MM.1S (cell line): Measurements from ENCODE around the gene DUSP1.

Experiments used
- DNase-seq: peaks from one replicate; pipeline ENCODE4 v3.0.0-alpha.2; 2015
- H2AFZ ChIP-seq: fragments of 300-600 bp; sonication (generic); 2 replicates; pipeline ENCODE4 v1.6.0; 2016; ENCODE audit warnings: antibody characterized with exemption, low read length
- H3F3A ChIP-seq: fragments of 300-600 bp; sonication (generic); 2 replicates; pipeline ENCODE4 v1.6.1; 2016; ENCODE audit warnings: mild to moderate bottlenecking, antibody characterized with exemption, low read length, moderate library complexity, mixed read lengths; ENCODE audit not compliant: insufficient read depth
- H3K27ac ChIP-seq: fragments of 300-600 bp; sonication (generic); 2 replicates; pipeline ENCODE4 v1.5.1; 2016; ENCODE audit warnings: mild to moderate bottlenecking, low read length
- H3K27me3 ChIP-seq: fragments of 300-600 bp; sonication (generic); replicated peaks from 2 replicates; pipeline ENCODE4 v1.6.0; 2016; ENCODE audit warnings: low read length; ENCODE audit not compliant: insufficient read depth
- H3K36me3 ChIP-seq: fragments of 300-600 bp; sonication (generic); replicated peaks from 2 replicates; pipeline ENCODE4 v1.6.1; 2016; ENCODE audit warnings: mild to moderate bottlenecking, low read length, mixed read lengths; ENCODE audit not compliant: insufficient read depth
- H3K4me1 ChIP-seq: fragments of 300-600 bp; sonication (generic); 2 replicates; pipeline ENCODE4 v1.6.1; 2016; ENCODE audit warnings: low read length, mixed read lengths
- H3K4me2 ChIP-seq: fragments of 300-600 bp; sonication (generic); 2 replicates; pipeline ENCODE4 v1.6.0; 2016; ENCODE audit warnings: low read depth, low read length
- H3K4me3 ChIP-seq: fragments of 300-600 bp; sonication (generic); 2 replicates; pipeline ENCODE4 v1.5.1; 2016; ENCODE audit warnings: low read length, mixed read lengths
- H3K79me2 ChIP-seq: fragments of 300-600 bp; sonication (generic); 2 replicates; pipeline ENCODE4 v1.6.1; 2016; ENCODE audit warnings: mixed run types, low read length, mixed read lengths
- H3K9ac ChIP-seq: fragments of 300-600 bp; sonication (generic); 2 replicates; pipeline ENCODE4 v1.6.1; 2016; ENCODE audit warnings: low read length, mixed read lengths
- H3K9me2 ChIP-seq: fragments of 300-600 bp; sonication (generic); replicated peaks from 2 replicates; pipeline ENCODE4 v1.6.1; 2016; ENCODE audit warnings: mild to moderate bottlenecking, low read length, mixed read lengths; ENCODE audit not compliant: insufficient read depth
- H3K9me3 ChIP-seq: fragments of 300-600 bp; sonication (generic); replicated peaks from 2 replicates; pipeline ENCODE4 v1.6.1; 2016; ENCODE audit warnings: mild to moderate bottlenecking, low read length, mixed read lengths; ENCODE audit not compliant: insufficient read depth
- H4K20me1 ChIP-seq: fragments of 300-600 bp; sonication (generic); 2 replicates; pipeline ENCODE4 v1.6.1; 2016; ENCODE audit warnings: mild to moderate bottlenecking, low read length, moderate library complexity, mixed read lengths; ENCODE audit not compliant: insufficient read depth
- CTCF ChIP-seq: fragments of 300-600 bp; sonication (generic); IDR thresholded peaks from 2 replicates; pipeline ENCODE4 v1.5.1; 2016; ENCODE audit warnings: antibody characterized with exemption, low read length, mixed read lengths
- EZH2 ChIP-seq: fragments of 300-600 bp; sonication (generic); optimal IDR thresholded peaks from 2 replicates; pipeline ENCODE3; 2017; ENCODE audit warnings: low read depth, mild to moderate bottlenecking, antibody characterized with exemption, low read length, mixed read lengths
- EZH2phosphoT487 ChIP-seq: fragments of 300-600 bp; sonication (generic); IDR thresholded peaks from 2 replicates; pipeline ENCODE4 v1.6.1; 2018; ENCODE audit warnings: antibody characterized with exemption, low read length

The DUSP1 gene

GRCh38 chr5:172802112-172802511 lies 31.1 kb upstream of the DUSP1 start:
- H3K27ac ChIP-seq = no peak overlapping the region

GRCh38 chr5:172801179-172801671 lies 30.2 kb upstream of the DUSP1 start:
- no peak overlapping the region for H2AFZ ChIP-seq
- no peak overlapping the region for H3K9ac ChIP-seq
- no peaks in the 10 kb centered on the region for H3F3A ChIP-seq
- H3K36me3 ChIP-seq = no peaks in the 10 kb centered on the region
- H3K27ac ChIP-seq = no peak overlapping the region
- H4K20me1 ChIP-seq = no peaks in the 10 kb centered on the region
- no peak for DNase-seq
- H3K79me2 ChIP-seq = no peaks in the 10 kb centered on the region
- H3K4me1 ChIP-seq = 0 out of 2 replicates have a peak, but pooled peaks cover 4% of the 10 kb centered on the region
- H3K4me3 ChIP-seq = no peak overlapping the region
- no peaks in the 10 kb centered on the region for H3K27me3 ChIP-seq
- no peaks in the 10 kb centered on the region for H3K9me2 ChIP-seq
- H3K9me3 ChIP-seq = no peaks in the 10 kb centered on the region
- TF ChIP-seq EZH2 (no peak), CTCF (no peak)
- H3K4me2 ChIP-seq = no peak overlapping the region

More at GRCh38 chr5:172802112-172802511, 31.1 kb upstream of the DUSP1 start:
- H3K36me3 ChIP-seq = no peaks in the 10 kb centered on the region
- H3K9ac ChIP-seq = no peak overlapping the region
- DNase-seq = no peak
- H3K9me2 ChIP-seq = no peaks in the 10 kb centered on the region
- H3K4me2 ChIP-seq = no peak overlapping the region
- H3K27me3 ChIP-seq = no peaks in the 10 kb centered on the region
- H4K20me1 ChIP-seq = no peaks in the 10 kb centered on the region
- TF ChIP-seq CTCF (no peak), EZH2phosphoT487 (no peak), EZH2 (no peak)
- H3K9me3 ChIP-seq = no peaks in the 10 kb centered on the region
- H3F3A ChIP-seq = no peaks in the 10 kb centered on the region
- H3K4me1 ChIP-seq = peaks cover 7% of the 10 kb centered on the region; the same call in 1 of the 2 replicates
- H2AFZ ChIP-seq = no peak overlapping the region
- no peaks in the 10 kb centered on the region for H3K79me2 ChIP-seq
- H3K4me3 ChIP-seq = no peak overlapping the region

GRCh38 chr5:172800088-172800551 lies 29.1 kb upstream of the DUSP1 start:
- Histone ChIP-seq H3K4me3 (no peak overlapping the region), H2AFZ (no peak overlapping the region), H3K9ac (no peak overlapping the region), H3K9me2 (no peaks in the 10 kb centered on the region), H3K4me1 (0 out of 2 replicates have a peak, but pooled peaks cover 4% of the 10 kb centered on the region), H3K36me3 (no peaks in the 10 kb centered on the region), H3K27ac (no peak overlapping the region), H3K9me3 (no peaks in the 10 kb centered on the region), H3K27me3 (no peaks in the 10 kb centered on the region), H4K20me1 (no peaks in the 10 kb centered on the region), H3K4me2 (no peak overlapping the region), H3F3A (no peaks in the 10 kb centered on the region), H3K79me2 (no peaks in the 10 kb centered on the region)
- no peak for TF ChIP-seq CTCF
- TF ChIP-seq EZH2phosphoT487 = no peak
- no peak for TF ChIP-seq EZH2
- no peak for DNase-seq
